Endothelial cell of umbilical vein (primary cell): ENCODE measurements around the gene MOCOS. TPM values are rescaled to one million over a fixed set of nuclear protein-coding genes. Genes with fewer than 3 reads are reported as not detected.

Experiments
- BruUV-seq: library from RNA; stranded (reverse); fragments of 400-500 nt; replicated peaks from 2 replicates; lab custom pipeline; 2021; lab: Mats Ljungman, UMichigan
- CTCF ChIA-PET: fragments of 300-600, 350-600 bp; sonication (Branson Sonifier 250); formaldehyde crosslinking; loops from one replicate; lab custom pipeline; 2021; ENCODE audit warnings: antibody characterized with exemption, inconsistent platforms; lab: Charles Lee
- POLR2A ChIA-PET: fragments of 300-600, 350-600 bp; sonication (Branson Sonifier 250); formaldehyde crosslinking; loops from one replicate; lab custom pipeline; 2021; ENCODE audit warnings: antibody characterized with exemption, inconsistent platforms; lab: Charles Lee
- DNase-seq: peaks from one replicate; pipeline ENCODE4 v3.0.0-alpha.2; 2011; ENCODE audit warnings: low read depth, low spot score
- FAIRE-seq: peaks from 2 replicates; lab custom pipeline; 2011; peaks lifted over from hg19 to GRCh38; lab: Jason Lieb, UNC
- H2AFZ ChIP-seq: 2 replicates; pipeline ENCODE4 v1.6.0; 2012; ENCODE audit warnings: low read depth, low read length, control low read depth, inconsistent platforms
- H3K27ac ChIP-seq: 2 replicates; pipeline ENCODE4 v1.5.1; 2011; ENCODE audit warnings: low read depth, mild to moderate bottlenecking, control low read depth, low read length, moderate library complexity; ENCODE audit not compliant: insufficient read depth
- H3K27me3 ChIP-seq, 2 experiments: 2 replicates each; pipeline versions ENCODE4 v1.6.0 to v1.6.1; 2011; ENCODE audit warnings: low read length in 2 of 2, mixed read lengths in 1 of 2; ENCODE audit not compliant: control insufficient read depth in 2 of 2, insufficient read depth in 2 of 2
- H3K36me3 ChIP-seq, 2 experiments: 2 replicates in 1 of 2; 3 replicates in 1 of 2; pipeline ENCODE4 v1.5.1; 2011; ENCODE audit warnings: low read length in 2 of 2, mild to moderate bottlenecking in 1 of 2, moderate library complexity in 1 of 2; ENCODE audit not compliant: control insufficient read depth in 2 of 2, insufficient read depth in 2 of 2; ENCODE audit errors: extremely low read depth in 1 of 2
- H3K4me1 ChIP-seq: 3 replicates; pipeline ENCODE4 v1.5.1; 2011; ENCODE audit warnings: mild to moderate bottlenecking, low read length; ENCODE audit not compliant: control insufficient read depth, insufficient read depth; ENCODE audit errors: extremely low read depth
- H3K4me2 ChIP-seq: 2 replicates; pipeline ENCODE4 v1.6.1; 2011; ENCODE audit warnings: low read length, control low read depth, mixed read lengths; ENCODE audit not compliant: insufficient read depth
- H3K4me3 ChIP-seq, 3 experiments: fragments of 200-600 bp in 1 of 3; sonication (generic), shearing (Covaris generic) in 1 of 3; replicated peaks in 1 of 3; 2 replicates each; pipeline ENCODE4 v1.5.1; 2011 to 2016; ENCODE audit warnings: control low read depth in 3 of 3, low read length in 3 of 3, mild to moderate bottlenecking in 2 of 3, inconsistent platforms in 1 of 3, low read depth in 1 of 3, moderate library complexity in 1 of 3; ENCODE audit not compliant: insufficient read depth in 1 of 3
- H3K79me2 ChIP-seq: 2 replicates; pipeline ENCODE4 v1.6.0; 2012; ENCODE audit warnings: low read length, inconsistent platforms; ENCODE audit not compliant: control insufficient read depth, insufficient read depth
- H3K9ac ChIP-seq: replicated peaks from 2 replicates; pipeline ENCODE3; 2011; ENCODE audit warnings: low read length, control low read depth; ENCODE audit not compliant: insufficient read depth; ENCODE audit errors: extremely low read depth
- H3K9me1 ChIP-seq: replicated peaks from 3 replicates; pipeline ENCODE4 v1.6.0; 2011; ENCODE audit warnings: mild to moderate bottlenecking, low read length; ENCODE audit not compliant: control insufficient read depth, insufficient read depth; ENCODE audit errors: extremely low read depth
- H3K9me3 ChIP-seq: replicated peaks from 2 replicates; pipeline ENCODE4 v1.5.1; 2012; ENCODE audit warnings: low read length, inconsistent platforms; ENCODE audit not compliant: control insufficient read depth, insufficient read depth
- H4K20me1 ChIP-seq: replicated peaks from 2 replicates; pipeline ENCODE3; 2011; ENCODE audit warnings: mild to moderate bottlenecking, low read length; ENCODE audit not compliant: control insufficient read depth, insufficient read depth; ENCODE audit errors: extremely low read depth
- FOS ChIP-seq: IDR thresholded peaks from 2 replicates; pipeline ENCODE4 v1.6.1; 2011; ENCODE audit warnings: mild to moderate bottlenecking, low read length, moderate library complexity, borderline replicate concordance; ENCODE audit not compliant: insufficient read depth
- GATA2 ChIP-seq: IDR thresholded peaks from 2 replicates; pipeline ENCODE4 v1.7.0; 2011; ENCODE audit warnings: low read depth, mild to moderate bottlenecking, moderate library complexity, mixed read lengths, low read length; ENCODE audit not compliant: insufficient read length, insufficient read depth
- MYC ChIP-seq: IDR thresholded peaks from one replicate; pipeline ENCODE4 v1.6.1; 2011; ENCODE audit warnings: mild to moderate bottlenecking, low read depth, low read length
- POLR2A ChIP-seq: IDR thresholded peaks from 2 replicates; pipeline ENCODE4 v1.6.1; 2012; ENCODE audit warnings: low read depth, mild to moderate bottlenecking, control low read depth, low read length
- POLR2AphosphoS5 ChIP-seq: IDR thresholded peaks from 2 replicates; pipeline ENCODE4 v1.6.1; 2012; ENCODE audit warnings: low read depth, mild to moderate bottlenecking, control low read depth, low read length, moderate library complexity; ENCODE audit not compliant: insufficient read depth
- dilution Hi-C: fragments of 300-500 bp; cut with MboI; formaldehyde crosslinking; loops from one replicate; pipeline ENCODE4 v1.15.0; 2019; ENCODE audit warnings: low sequenced_read_pairs; ENCODE audit not compliant: extremely low pct_ligation_motif_present
- intact Hi-C: fragments of 100-400 bp; cut with micrococcal nuclease; formaldehyde crosslinking; loops from one replicate; pipeline ENCODE4 v1.10.0; 2022
- polyA plus RNA-seq, 4 experiments: library from polyadenylated mRNA; depleted of rRNA in 3 of 4; stranded (reverse) in 3 of 4; unstranded in 1 of 4; fragments of >200 nt; gene quantifications; 2 replicates each; pipeline versions ENCODE4 v1.2.1 to v1.2.3, GENCODE V29; 2011 to 2012; ENCODE audit warnings: missing spikeins in 1 of 4
- total RNA-seq: library from RNA; stranded (reverse); gene quantifications from 2 replicates; pipeline ENCODE4 v1.2.3, GENCODE V29; 2021
- TF ChIP-seq, protein P1 (sequence below): IDR thresholded peaks from 2 replicates; pipeline ENCODE4 v1.6.1; 2011; ENCODE audit not compliant: insufficient read depth, insufficient read length
- TF ChIP-seq, protein P2 (sequence below), 2 donors: IDR thresholded peaks; 1 replicate in 1 of 2; 2 replicates in 1 of 2; pipeline ENCODE4 v1.5.1; 2011; ENCODE audit warnings: low read length in 2 of 2, mild to moderate bottlenecking in 2 of 2, moderate library complexity in 2 of 2, control low read depth in 1 of 2, inconsistent platforms in 1 of 2, low read depth in 1 of 2; ENCODE audit not compliant: insufficient read depth in 1 of 2; ENCODE audit errors: extremely low read depth in 1 of 2

Gene MOCOS
- total and polyA plus RNA-seq, 2 donors (not counting 3 experiments of a cell fraction or from before 2014, with no cell fraction given): 0.18 to 0.88 TPM

DNA sequence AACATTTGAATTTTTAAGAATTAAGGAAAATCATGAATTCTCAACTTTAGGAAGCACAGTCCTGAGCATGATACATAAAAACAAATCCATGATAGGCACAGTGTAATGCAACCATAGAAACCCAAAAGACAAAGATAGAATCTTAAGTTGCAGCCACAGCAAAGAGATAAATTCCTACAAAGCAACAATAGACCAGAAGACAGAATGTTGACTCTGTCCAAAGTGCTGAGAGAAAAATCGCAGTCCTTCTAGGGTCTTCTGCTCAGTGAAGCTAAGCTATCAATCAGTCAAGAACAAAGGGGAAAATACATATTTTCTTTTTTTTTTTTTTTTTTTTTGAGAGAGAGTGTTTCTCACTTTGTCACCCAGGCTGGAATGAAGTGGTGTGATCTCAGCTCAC lies 88.3 kb downstream of the MOCOS start:
- H3K9me1 ChIP-seq: no peaks in the 10 kb centered on the region
- TF ChIP-seq POLR2A: no peak
- TF ChIP-seq, protein P1, sequence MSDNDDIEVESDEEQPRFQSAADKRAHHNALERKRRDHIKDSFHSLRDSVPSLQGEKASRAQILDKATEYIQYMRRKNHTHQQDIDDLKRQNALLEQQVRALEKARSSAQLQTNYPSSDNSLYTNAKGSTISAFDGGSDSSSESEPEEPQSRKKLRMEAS: no peak
- no peak for TF ChIP-seq POLR2AphosphoS5
- no peak for TF ChIP-seq MYC
- no peaks in the 10 kb centered on the region for H3K79me2 ChIP-seq
- CTCF ChIA-PET: no interaction called here
- H2AFZ ChIP-seq: no peak overlapping the region
- DNase-seq: no peak
- no peak overlapping the region for H3K4me2 ChIP-seq
- no peak overlapping the region for H3K4me3 ChIP-seq
- BruUV-seq: no TSS peak
- POLR2A ChIA-PET: no interaction called here
- H3K36me3 ChIP-seq: no peaks in the 10 kb centered on the region
- intact Hi-C loops (no loop called here), dilution Hi-C loops (no loop called here)
- peaks cover 7 to 28% of the 10 kb centered on the region in 2 experiments for H3K27me3 ChIP-seq
- H3K27ac ChIP-seq: no peak overlapping the region
- H4K20me1 ChIP-seq: no peaks in the 10 kb centered on the region
- no peak overlapping the region for H3K9ac ChIP-seq
- H3K9me3 ChIP-seq: no peaks in the 10 kb centered on the region
- FAIRE-seq: no peak
- no peaks in the 10 kb centered on the region for H3K4me1 ChIP-seq

DNA sequence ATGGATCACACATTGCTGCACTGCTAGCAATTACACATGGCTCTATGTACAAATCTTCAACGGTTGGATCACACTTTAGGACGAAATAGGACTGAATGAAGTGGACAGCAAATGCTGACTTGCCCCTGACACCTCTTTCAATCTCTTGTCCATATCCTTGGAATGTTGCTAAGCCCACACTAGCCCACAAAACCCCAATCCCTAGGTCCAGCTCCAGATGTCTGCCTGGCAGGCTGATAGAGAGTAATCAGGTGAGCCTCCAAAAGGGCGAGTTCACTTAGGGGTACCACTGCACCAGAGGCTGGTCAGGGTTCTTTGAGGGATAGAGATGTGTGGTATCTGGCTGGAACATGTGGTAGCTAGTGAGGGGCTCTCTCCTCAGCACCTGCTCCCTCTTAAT lies 91.7 kb downstream of the MOCOS start:
- no peak for DNase-seq
- dilution Hi-C loops: no loop called here
- Histone ChIP-seq H3K4me1 (no peaks in the 10 kb centered on the region), H3K27me3 (peaks cover 11 to 42% of the 10 kb centered on the region in 2 experiments), H3K4me3 (no peak overlapping the region), H3K9me3 (no peaks in the 10 kb centered on the region), H3K36me3 (no peaks in the 10 kb centered on the region), H2AFZ (no peak overlapping the region), H3K79me2 (no peaks in the 10 kb centered on the region), H3K27ac (no peak overlapping the region), H3K4me2 (no peak overlapping the region), H4K20me1 (no peaks in the 10 kb centered on the region), H3K9me1 (no peaks in the 10 kb centered on the region), H3K9ac (no peak overlapping the region)
- POLR2A ChIA-PET: no interaction called here
- CTCF ChIA-PET: interaction anchor here (1.1 to 11.3 kb wide), 7 partner anchors 15 to 523 kb away, joined by 3 to 386 read pairs (median 3); no protein-coding TSS in a partner anchor
- no peak for FAIRE-seq
- intact Hi-C loops: no loop called here
- TF ChIP-seq POLR2AphosphoS5: no peak
- TF ChIP-seq FOS: no peak
- TF ChIP-seq GATA2: no peak
- TF ChIP-seq, protein P2, sequence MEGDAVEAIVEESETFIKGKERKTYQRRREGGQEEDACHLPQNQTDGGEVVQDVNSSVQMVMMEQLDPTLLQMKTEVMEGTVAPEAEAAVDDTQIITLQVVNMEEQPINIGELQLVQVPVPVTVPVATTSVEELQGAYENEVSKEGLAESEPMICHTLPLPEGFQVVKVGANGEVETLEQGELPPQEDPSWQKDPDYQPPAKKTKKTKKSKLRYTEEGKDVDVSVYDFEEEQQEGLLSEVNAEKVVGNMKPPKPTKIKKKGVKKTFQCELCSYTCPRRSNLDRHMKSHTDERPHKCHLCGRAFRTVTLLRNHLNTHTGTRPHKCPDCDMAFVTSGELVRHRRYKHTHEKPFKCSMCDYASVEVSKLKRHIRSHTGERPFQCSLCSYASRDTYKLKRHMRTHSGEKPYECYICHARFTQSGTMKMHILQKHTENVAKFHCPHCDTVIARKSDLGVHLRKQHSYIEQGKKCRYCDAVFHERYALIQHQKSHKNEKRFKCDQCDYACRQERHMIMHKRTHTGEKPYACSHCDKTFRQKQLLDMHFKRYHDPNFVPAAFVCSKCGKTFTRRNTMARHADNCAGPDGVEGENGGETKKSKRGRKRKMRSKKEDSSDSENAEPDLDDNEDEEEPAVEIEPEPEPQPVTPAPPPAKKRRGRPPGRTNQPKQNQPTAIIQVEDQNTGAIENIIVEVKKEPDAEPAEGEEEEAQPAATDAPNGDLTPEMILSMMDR (IDR thresholded peaks at IDR 0.05; ENCODE audit: extremely low read depth in 1 of 2, insufficient read depth in 1 of 2, low read depth in 1 of 2, low read length in 2 of 2): no peak
- no peak for TF ChIP-seq POLR2A
- TF ChIP-seq MYC: no peak
- BruUV-seq: no TSS peak
